ENCODE measurements around the gene CBR4.
"Not testable (repeated sequence)": the region's sequence is repeated elsewhere in the genome, so short reads cannot be mapped to it uniquely, and the experiment has no call there.

Gene CBR4

GRCh38 chr4:169010125-169011023 is at the start of gene CBR4:
Gene CBR4, minus strand, starts transcription at chr4:169010255. Its CDS starts 166 bp downstream, at chr4:169010089.
- DNase-seq (ENCODE audit: low read depth in 2 of 2) = peak; percentile 98

DNA sequence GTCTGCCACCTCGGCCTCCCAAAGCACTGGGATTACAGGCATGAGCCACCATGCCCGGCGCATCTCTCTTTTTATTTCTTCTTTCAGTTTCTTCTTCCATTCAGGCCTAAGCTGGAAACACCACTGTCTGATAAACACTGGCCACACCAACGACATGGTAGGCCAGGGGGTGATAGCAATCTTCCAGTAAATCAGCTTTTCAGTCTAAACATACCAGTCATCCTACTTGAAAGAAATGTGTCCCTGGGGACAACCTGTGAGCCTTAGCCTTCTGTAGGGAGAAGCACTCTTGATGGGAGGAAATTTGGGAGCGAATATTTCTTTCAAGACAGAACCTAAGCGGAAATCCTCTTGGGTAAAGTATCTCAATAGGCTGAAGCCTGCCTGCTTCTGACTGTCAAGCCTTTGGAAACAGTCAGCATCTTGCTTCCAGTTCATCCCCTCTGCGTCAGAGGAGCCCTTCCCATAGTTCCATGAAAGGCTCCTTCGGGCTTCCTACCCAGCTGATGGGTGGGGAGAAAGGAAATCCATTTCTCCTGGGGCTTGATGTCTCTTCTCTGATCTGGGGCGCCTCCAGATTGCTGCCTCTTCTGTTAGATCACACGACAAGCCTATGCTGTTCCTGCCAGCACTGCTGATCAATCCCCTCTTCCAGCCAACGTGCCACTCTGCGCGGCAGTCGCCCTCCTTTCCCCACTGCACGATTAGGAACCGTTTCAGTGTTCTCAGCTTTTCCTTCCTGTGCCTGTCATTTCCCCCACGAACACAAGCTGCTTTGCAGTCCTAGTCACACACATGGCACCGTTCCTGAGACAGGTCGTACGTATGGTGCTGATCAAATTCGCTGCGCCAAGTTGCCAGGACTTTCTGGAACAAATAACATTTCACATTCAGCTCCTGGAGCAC is 49.5 kb upstream of the CBR4 start:
- DNase-seq (ENCODE audit: low read depth in 2 of 2) = no peak

- DNase-seq (ENCODE audit: low read depth in 2 of 2) = no peak
Observed at GRCh38 chr4:169058312-169058711, 48.3 kb upstream of the CBR4 start.

- DNase-seq (ENCODE audit: low read depth in 2 of 2) = no peak
Observed at GRCh38 chr4:169054879-169055278, 44.8 kb upstream of the CBR4 start.

- DNase-seq (ENCODE audit: low read depth in 2 of 2) = no peak
Observed at GRCh38 chr4:169052594-169052945, 42.5 kb upstream of the CBR4 start.

GRCh38 chr4:169051761-169052593 is 41.9 kb upstream of the CBR4 start:
- peak in 1 of 2 experiments; percentile 54 for DNase-seq (ENCODE audit: low read depth in 2 of 2)

- DNase-seq (ENCODE audit: low read depth in 2 of 2) = peak; percentile 77 to 80
Observed at GRCh38 chr4:169050881-169051760, 41.1 kb upstream of the CBR4 start.

- no peak for DNase-seq (ENCODE audit: low read depth in 2 of 2)
Observed at GRCh38 chr4:169050284-169050683, 40.2 kb upstream of the CBR4 start.

DNA sequence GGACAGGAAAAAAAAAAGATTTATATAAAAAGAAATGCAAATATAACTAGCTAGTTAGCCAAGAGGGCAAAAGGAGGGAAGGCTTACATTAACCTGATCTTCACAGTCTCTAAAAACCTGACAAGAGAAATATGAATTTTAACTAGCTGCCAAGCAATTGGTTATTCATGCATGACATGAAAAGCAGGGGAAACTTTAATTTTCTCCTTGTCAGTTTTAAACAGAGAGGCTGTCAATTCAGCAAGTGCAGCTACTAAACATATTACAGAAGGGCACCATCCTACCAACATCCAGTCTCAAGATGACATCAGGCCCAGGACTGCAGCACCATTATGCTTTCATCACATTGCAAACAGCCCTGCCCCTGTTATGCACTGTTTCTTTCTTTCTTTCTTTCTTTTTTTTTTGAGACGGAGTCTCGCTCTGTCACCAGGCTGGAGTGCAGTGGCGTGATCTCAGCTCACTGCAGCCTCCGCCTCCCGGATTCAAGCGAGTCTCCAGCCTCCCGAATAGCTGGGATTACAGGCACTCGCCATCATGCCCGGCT is 38.9 kb upstream of the CBR4 start:
- DNase-seq (ENCODE audit: low read depth in 2 of 2) = no peak

- no peak for DNase-seq (ENCODE audit: low read depth in 2 of 2)
Observed at GRCh38 chr4:169047956-169048355, 37.9 kb upstream of the CBR4 start.

GRCh38 chr4:169045862-169046584 is 36.0 kb upstream of the CBR4 start:
- DNase-seq (ENCODE audit: low read depth in 2 of 2) = no peak

- DNase-seq (ENCODE audit: low read depth in 2 of 2) = no peak
Observed at GRCh38 chr4:169044714-169045447, 34.8 kb upstream of the CBR4 start.

GRCh38 chr4:169042608-169043007 is 32.6 kb upstream of the CBR4 start:
- no peak for DNase-seq (ENCODE audit: low read depth in 2 of 2)

GRCh38 chr4:169040559-169041261 is 30.7 kb upstream of the CBR4 start:
- no peak for DNase-seq (ENCODE audit: low read depth in 2 of 2)

DNA sequence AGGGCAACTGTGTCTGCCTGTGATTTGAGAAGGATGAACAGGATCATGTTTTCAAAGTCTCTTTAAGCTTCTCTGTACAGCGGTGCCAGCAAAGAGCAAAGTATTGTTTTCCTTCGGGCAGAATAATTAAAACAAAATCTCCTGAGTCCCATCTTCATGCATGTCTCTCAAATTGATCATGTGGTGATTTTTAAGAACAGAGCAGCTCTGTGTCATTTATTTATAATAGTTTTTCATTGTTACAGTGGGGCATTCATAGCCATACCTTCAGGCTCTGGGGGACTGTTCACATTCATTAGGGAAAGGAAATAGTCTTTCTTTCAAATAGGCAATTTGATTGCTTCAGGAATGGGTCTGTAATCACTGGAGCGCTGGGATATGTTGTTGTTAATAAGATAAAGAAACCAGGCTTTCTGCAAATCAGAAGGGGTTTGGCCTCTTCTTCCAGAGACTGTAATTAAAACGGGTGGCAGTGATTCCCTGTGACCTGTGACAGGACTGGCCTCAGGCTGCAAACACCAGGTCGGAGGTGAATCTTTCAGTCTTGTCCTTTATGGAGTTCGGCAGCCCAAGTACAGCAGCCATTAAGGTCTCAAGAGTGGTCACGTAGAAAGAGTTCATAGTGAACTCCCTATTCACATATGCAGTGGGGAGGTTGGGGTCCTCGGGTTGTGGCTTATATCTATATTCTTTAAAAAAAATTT is 29.3 kb upstream of the CBR4 start:
- no peak for DNase-seq (ENCODE audit: low read depth in 2 of 2)

GRCh38 chr4:169037506-169037905 is 27.5 kb upstream of the CBR4 start:
- DNase-seq (ENCODE audit: low read depth in 2 of 2) = no peak

GRCh38 chr4:169035871-169036620 is 26.0 kb upstream of the CBR4 start:
- DNase-seq (ENCODE audit: low read depth in 2 of 2) = not testable (repeated sequence)
